ENCODE data around the gene DUSP11.
"Not testable (repeated sequence)": the region's sequence is repeated elsewhere in the genome, so short reads cannot be mapped to it uniquely, and the experiment has no call there.

DUSP11 gene

GRCh38 chr2:73779467-73780236, at the start of gene DUSP11:
TSS of gene DUSP11 (minus strand) at chr2:73780103. CDS start at chr2:73779974, 129 bp downstream.
- DNase-seq = peak; percentile 88

- DNase-seq = peak; percentile 84
Observed at GRCh38 chr2:73828818-73829570, 49.1 kb upstream of the DUSP11 start, which contains the start of gene STAMBP. TSS of gene STAMBP (plus strand) at chr2:73828961. CDS start at chr2:73830857, 1,896 bp downstream.

- no peak for DNase-seq
Observed at GRCh38 chr2:73828389-73828817, 48.5 kb upstream of the DUSP11 start.

- no peak for DNase-seq
Observed at GRCh38 chr2:73827660-73828388, 47.9 kb upstream of the DUSP11 start.

GRCh38 chr2:73827018-73827417, 47.1 kb upstream of the DUSP11 start:
- no peak for DNase-seq

- DNase-seq = no peak
Observed at GRCh38 chr2:73825408-73825807, 45.5 kb upstream of the DUSP11 start.

- no peak for DNase-seq
Observed at GRCh38 chr2:73823916-73824523, 44.1 kb upstream of the DUSP11 start.

- DNase-seq = no peak
Observed at GRCh38 chr2:73823416-73823815, 43.5 kb upstream of the DUSP11 start.

GRCh38 chr2:73822991-73823390, 43.1 kb upstream of the DUSP11 start:
- no peak for DNase-seq

- no peak for DNase-seq
Observed at GRCh38 chr2:73822276-73822675, 42.4 kb upstream of the DUSP11 start.

- no peak for DNase-seq
Observed at GRCh38 chr2:73821669-73822068, 41.8 kb upstream of the DUSP11 start.

- DNase-seq = no peak
Observed at GRCh38 chr2:73821227-73821626, 41.3 kb upstream of the DUSP11 start.

- no peak for DNase-seq
Observed at GRCh38 chr2:73818296-73818695, 38.4 kb upstream of the DUSP11 start.

- no peak for DNase-seq
Observed at GRCh38 chr2:73812635-73813034, 32.7 kb upstream of the DUSP11 start.

GRCh38 chr2:73811878-73812277, 32.0 kb upstream of the DUSP11 start:
- DNase-seq = no peak

GRCh38 chr2:73783883-73784282, 4.0 kb upstream of the DUSP11 start, which contains the start of gene C2orf78:
TSS of gene C2orf78 (plus strand) at chr2:73784183. CDS start at chr2:73784310, 127 bp downstream.
- not testable (repeated sequence) for DNase-seq

GRCh38 chr2:73783402-73783801, 3.5 kb upstream of the DUSP11 start:
- DNase-seq = peak; percentile 22

- DNase-seq = no peak
Observed at GRCh38 chr2:73780237-73780582, 307 bp upstream of the DUSP11 start.

GRCh38 chr2:73778867-73779466, 936 bp downstream of the DUSP11 start:
- DNase-seq = not testable (repeated sequence)

- DNase-seq = no peak
Observed at GRCh38 chr2:73776869-73777519, 2.9 kb downstream of the DUSP11 start.

- DNase-seq = no peak
Observed at GRCh38 chr2:73776381-73776780, 3.5 kb downstream of the DUSP11 start.

GRCh38 chr2:73772819-73773218, 7.1 kb downstream of the DUSP11 start:
- DNase-seq = no peak
